Type B pancreatic cell (in vitro differentiated cells): ENCODE results near the gene PTPRB. TPM values are rescaled to one million over a fixed set of nuclear protein-coding genes. Genes with fewer than 3 reads are reported as not detected.

Source experiments
- DNase-seq: peaks from one replicate; pipeline ENCODE4 v3.0.0; 2021; ENCODE audit warnings: mixed read lengths; ENCODE audit not compliant: unreplicated experiment; ENCODE audit errors: extremely low spot score
- H3K27ac Mint-ChIP-seq: 2 replicates; pipeline ENCODE4 v1.8.0; 2021; ENCODE audit warnings: mild to moderate bottlenecking, mixed read lengths
- H3K27me3 Mint-ChIP-seq: 2 replicates; pipeline ENCODE4 v1.8.0; 2021; ENCODE audit warnings: mixed read lengths
- H3K36me3 Mint-ChIP-seq: 2 replicates; pipeline ENCODE4 v1.8.0; 2021; ENCODE audit warnings: mixed read lengths
- H3K4me1 Mint-ChIP-seq: one replicate; pipeline ENCODE4 v1.8.0; 2021; ENCODE audit warnings: mixed read lengths; ENCODE audit not compliant: unreplicated experiment
- H3K4me3 Mint-ChIP-seq: 2 replicates; pipeline ENCODE4 v1.8.0; 2021; ENCODE audit warnings: mild to moderate bottlenecking, mixed read lengths
- H3K9me3 Mint-ChIP-seq: 2 replicates; pipeline ENCODE4 v1.8.0; 2021; ENCODE audit warnings: mixed read lengths
- CTCF ChIP-seq: fragments of 200-600 bp; sonication (generic); conservative IDR thresholded peaks from 2 replicates; pipeline ENCODE4 v1.5.0; 2021; ENCODE audit warnings: antibody characterized with exemption, mild to moderate bottlenecking
- total RNA-seq: library from RNA; stranded (reverse); gene quantifications from 2 replicates; pipeline ENCODE4 v1.2.1, GENCODE V29; 2021; ENCODE audit warnings: low replicate concordance

PTPRB gene
- total RNA-seq, 1 donor from 2014 or later: 4.2 TPM

- DNase-seq: no peak
- H3K27me3 Mint-ChIP-seq: peaks cover 20% of the 10 kb centered on the region
- H3K27ac Mint-ChIP-seq: no peak overlapping the region
- no peaks in the 10 kb centered on the region for H3K9me3 Mint-ChIP-seq
- peaks cover 3% of the 10 kb centered on the region for H3K4me1 Mint-ChIP-seq
- H3K36me3 Mint-ChIP-seq: no peaks in the 10 kb centered on the region
- no peak overlapping the region for H3K4me3 Mint-ChIP-seq
- no peak for TF ChIP-seq CTCF
These were observed 7.6 kb upstream of the PTPRB start for GRCh38 chr12:70644861-70645260.

GRCh38 chr12:70643939-70644338 is 6.7 kb upstream of the PTPRB start:
- TF ChIP-seq CTCF: no peak
- no peak for DNase-seq
- H3K36me3 Mint-ChIP-seq: no peaks in the 10 kb centered on the region
- no peak overlapping the region for H3K27ac Mint-ChIP-seq
- H3K4me1 Mint-ChIP-seq: peaks cover 3% of the 10 kb centered on the region
- H3K27me3 Mint-ChIP-seq: peaks cover 20% of the 10 kb centered on the region
- H3K9me3 Mint-ChIP-seq: no peaks in the 10 kb centered on the region
- no peak overlapping the region for H3K4me3 Mint-ChIP-seq

- H3K27me3 Mint-ChIP-seq: peaks cover 22% of the 10 kb centered on the region
- H3K9me3 Mint-ChIP-seq: no peaks in the 10 kb centered on the region
- no peak overlapping the region for H3K4me3 Mint-ChIP-seq
- H3K36me3 Mint-ChIP-seq: no peaks in the 10 kb centered on the region
- no peak for DNase-seq
- no peak for TF ChIP-seq CTCF
- H3K27ac Mint-ChIP-seq: no peak overlapping the region
- peaks cover 3% of the 10 kb centered on the region for H3K4me1 Mint-ChIP-seq
These were observed 4.5 kb upstream of the PTPRB start for GRCh38 chr12:70641691-70642090.

- no peak for TF ChIP-seq CTCF
- H3K9me3 Mint-ChIP-seq: no peaks in the 10 kb centered on the region
- peaks cover 21% of the 10 kb centered on the region for H3K27me3 Mint-ChIP-seq
These were observed 3.7 kb upstream of the PTPRB start for GRCh38 chr12:70640901-70641300.

GRCh38 chr12:70639535-70639934 is 2.3 kb upstream of the PTPRB start:
- no peaks in the 10 kb centered on the region for H3K9me3 Mint-ChIP-seq
- no peak overlapping the region for H3K27ac Mint-ChIP-seq
- TF ChIP-seq CTCF: no peak
- no peaks in the 10 kb centered on the region for H3K4me1 Mint-ChIP-seq
- DNase-seq: no peak
- H3K36me3 Mint-ChIP-seq: no peaks in the 10 kb centered on the region
- peaks cover 27% of the 10 kb centered on the region for H3K27me3 Mint-ChIP-seq
- no peak overlapping the region for H3K4me3 Mint-ChIP-seq

More at GRCh38 chr12:70640901-70641300, 3.7 kb upstream of the PTPRB start:
- Mint-ChIP-seq H3K27ac (no peak overlapping the region), H3K4me1 (peaks cover under 1% of the 10 kb centered on the region), H3K4me3 (no peak overlapping the region), H3K36me3 (no peaks in the 10 kb centered on the region)
- no peak for DNase-seq
